ENCODE data around the gene DEFB129. TPM values are rescaled to one million over a fixed set of nuclear protein-coding genes. Genes with fewer than 3 reads are reported as not detected.

Gene DEFB129
- total RNA-seq, 4 donors from 2014 or later = not detected

- no peaks in the 10 kb centered on the region for H3K4me1 ChIP-seq
Observed at GRCh38 chr20:277496-277781, 50.4 kb downstream of the DEFB129 start.

DNA sequence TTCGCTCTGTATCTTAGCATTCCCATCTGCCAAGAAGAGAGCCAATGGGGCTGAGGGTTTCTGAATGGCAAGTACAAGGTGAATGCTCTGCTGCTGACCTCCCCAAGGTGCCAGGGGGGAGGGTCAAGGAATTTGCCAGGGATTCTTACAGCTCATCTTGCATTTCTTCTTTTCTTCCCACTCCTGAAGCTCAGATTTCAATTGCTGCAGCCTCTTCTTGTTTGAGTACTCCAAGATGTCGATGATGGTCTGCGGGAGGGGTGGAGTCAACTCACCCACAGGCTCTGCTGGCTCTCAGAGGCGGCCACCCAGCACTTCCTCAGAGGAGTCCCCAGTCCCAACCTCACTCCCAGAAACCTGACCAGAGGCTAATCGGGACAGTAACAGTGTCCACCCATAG lies 51.1 kb downstream of the DEFB129 start:
- TF ChIP-seq POLR2A (IDR thresholded peaks at IDR 0.05) = no peak
- TF ChIP-seq, protein P1, sequence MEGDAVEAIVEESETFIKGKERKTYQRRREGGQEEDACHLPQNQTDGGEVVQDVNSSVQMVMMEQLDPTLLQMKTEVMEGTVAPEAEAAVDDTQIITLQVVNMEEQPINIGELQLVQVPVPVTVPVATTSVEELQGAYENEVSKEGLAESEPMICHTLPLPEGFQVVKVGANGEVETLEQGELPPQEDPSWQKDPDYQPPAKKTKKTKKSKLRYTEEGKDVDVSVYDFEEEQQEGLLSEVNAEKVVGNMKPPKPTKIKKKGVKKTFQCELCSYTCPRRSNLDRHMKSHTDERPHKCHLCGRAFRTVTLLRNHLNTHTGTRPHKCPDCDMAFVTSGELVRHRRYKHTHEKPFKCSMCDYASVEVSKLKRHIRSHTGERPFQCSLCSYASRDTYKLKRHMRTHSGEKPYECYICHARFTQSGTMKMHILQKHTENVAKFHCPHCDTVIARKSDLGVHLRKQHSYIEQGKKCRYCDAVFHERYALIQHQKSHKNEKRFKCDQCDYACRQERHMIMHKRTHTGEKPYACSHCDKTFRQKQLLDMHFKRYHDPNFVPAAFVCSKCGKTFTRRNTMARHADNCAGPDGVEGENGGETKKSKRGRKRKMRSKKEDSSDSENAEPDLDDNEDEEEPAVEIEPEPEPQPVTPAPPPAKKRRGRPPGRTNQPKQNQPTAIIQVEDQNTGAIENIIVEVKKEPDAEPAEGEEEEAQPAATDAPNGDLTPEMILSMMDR (IDR thresholded peaks at IDR 0.05) = no peak
- intact Hi-C loops (cut with DNase I; ENCODE audit: low total_unique reads) = loop anchor here (10.0 kb wide), 1 partner anchor 57 kb away; no protein-coding TSS in a partner anchor
- Histone ChIP-seq H3K27me3 (no peaks in the 10 kb centered on the region), H3K36me3 (no peaks in the 10 kb centered on the region), H3K4me1 (no peaks in the 10 kb centered on the region), H3K27ac (no peak overlapping the region), H3K4me3 (no peak overlapping the region), H3K9me3 (no peaks in the 10 kb centered on the region)
- DNase-seq = no peak

More at GRCh38 chr20:277496-277781, 50.4 kb downstream of the DEFB129 start:
- intact Hi-C loops (cut with DNase I; ENCODE audit: low total_unique reads) = loop anchor here (10.0 kb wide), 1 partner anchor 57 kb away; no protein-coding TSS in a partner anchor
- DNase-seq = no peak
- no peak overlapping the region for H3K4me3 ChIP-seq
- H3K27ac ChIP-seq = no peak overlapping the region
- H3K27me3 ChIP-seq = no peaks in the 10 kb centered on the region
- H3K9me3 ChIP-seq = no peaks in the 10 kb centered on the region
- TF ChIP-seq, protein P1 (IDR thresholded peaks at IDR 0.05) = no peak
- TF ChIP-seq POLR2A (IDR thresholded peaks at IDR 0.05) = no peak
- H3K36me3 ChIP-seq = no peaks in the 10 kb centered on the region

- intact Hi-C loops (cut with DNase I; ENCODE audit: low total_unique reads) = loop anchor here (10.0 kb wide), 1 partner anchor 56 kb away; no protein-coding TSS in a partner anchor
- Histone ChIP-seq H3K27ac (peak overlapping the region in 1 of 2 donors; percentile 57), H3K4me3 (peak overlapping the region in 1 of 2 donors; percentile 17), H3K4me1 (no peaks in the 10 kb centered on the region), H3K36me3 (no peaks in the 10 kb centered on the region), H3K9me3 (no peaks in the 10 kb centered on the region), H3K27me3 (no peaks in the 10 kb centered on the region)
- peak; percentile 43 to 68 for DNase-seq
- TF ChIP-seq, protein P1 (IDR thresholded peaks at IDR 0.05) = peak in 2 of 4 experiments; percentile 21 to 33
- no peak for TF ChIP-seq POLR2A (IDR thresholded peaks at IDR 0.05)
Observed at GRCh38 chr20:278607-279571, 51.8 kb downstream of the DEFB129 start.

Other genes with a start within 250 kb of the DEFB129 start
- gene DEFB125, start 139.6 kb upstream of the DEFB129 start, total RNA-seq = not detected
- not detected for gene DEFB126, start 84.7 kb upstream of the DEFB129 start, total RNA-seq
- not detected for gene DEFB127, start 69.8 kb upstream of the DEFB129 start, total RNA-seq
- gene DEFB128, start 37.5 kb upstream of the DEFB129 start, total RNA-seq = not detected
- not detected for gene DEFB132, start 30.5 kb downstream of the DEFB129 start, total RNA-seq
- 10 to 100 TPM in 2 of 4 donors, 1 to 10 TPM in 2; 2.8 to 18.2 (median 11.2) TPM for gene C20orf96, start 63.5 kb downstream of the DEFB129 start, total RNA-seq
- 10 to 100 TPM in 3 of 4 donors, 1 to 10 TPM in 1; 3.3 to 56.7 (median 19.2) TPM for gene ZCCHC3, start 70.3 kb downstream of the DEFB129 start, total RNA-seq
- gene SOX12, start 98.3 kb downstream of the DEFB129 start, total RNA-seq = 10 to 100 TPM in 1 of 4 donors, 1 to 10 TPM in 3; 2.4 to 21.9 (median 7.4) TPM
- gene NRSN2, start 119.9 kb downstream of the DEFB129 start, total RNA-seq = 10 to 100 TPM; 10.2 to 65.6 (median 28.7) TPM
- 1 to 10 TPM; 1.8 to 8.4 (median 3.9) TPM for gene TRIB3, start 153.5 kb downstream of the DEFB129 start, total RNA-seq
- gene RBCK1, start 181.0 kb downstream of the DEFB129 start, total RNA-seq = 10 to 100 TPM; 57.9 to 86.3 (median 64.6) TPM
- 10 to 100 TPM; 11.0 to 44.0 (median 35.8) TPM for gene TBC1D20, start 235.3 kb downstream of the DEFB129 start, total RNA-seq